HG03039 (cell line): Measurements from ENCODE around the gene RIT2.

ENCODE experiments used
- ATAC-seq: cut with Tn5 transposase; IDR thresholded peaks from one replicate; pipeline ENCODE4 v1.9.1; 2021; ENCODE audit warnings: mild to moderate bottlenecking, moderate library complexity; ENCODE audit not compliant: unreplicated experiment

RIT2 gene

GRCh38 chr18:42707080-42707479 lies 408.4 kb downstream of the RIT2 start:
- no peak for ATAC-seq

- no peak for ATAC-seq
These were observed 408.9 kb downstream of the RIT2 start for GRCh38 chr18:42706618-42707017.

GRCh38 chr18:42706029-42706608 lies 409.4 kb downstream of the RIT2 start:
- no peak for ATAC-seq
